HCT116 (cell line): ENCODE results near the gene GAK. TPM values are rescaled to one million over a fixed set of nuclear protein-coding genes. Genes with fewer than 3 reads are reported as not detected.

Experiments used
- ATAC-seq: fragments of 200-7000 bp; cut with Tn5 transposase; 2 replicates; pipeline ENCODE4 v1.9.1; 2020; ENCODE audit warnings: mild to moderate bottlenecking, moderate library complexity
- BruUV-seq: library from RNA; stranded (reverse); fragments of 400-500 nt; replicated peaks from 2 replicates; lab custom pipeline; 2021; lab: Mats Ljungman, UMichigan
- CTCF ChIA-PET: fragments of 300-600 bp; sonication (Branson Sonifier 250); formaldehyde crosslinking; loops from one replicate; lab custom pipeline; 2021; ENCODE audit warnings: antibody characterized with exemption; lab: Charles Lee
- POLR2A ChIA-PET: fragments of 300-600, 350-600 bp; sonication (Branson Sonifier 250); formaldehyde crosslinking; loops from one replicate; lab custom pipeline; 2021; ENCODE audit warnings: antibody characterized with exemption; lab: Charles Lee
- RAD21 ChIA-PET, 2 experiments: fragments of 300-600 bp; sonication (Branson Sonifier 250); formaldehyde crosslinking; loops; one replicate each; lab custom pipeline; 2023; ENCODE audit warnings: low total read pairs in 2 of 2; ENCODE audit not compliant: uncharacterized antibody in 2 of 2, unreplicated experiment in 2 of 2, low non-redundant PET in 1 of 2; lab: Charles Lee
- DNase-seq: peaks from one replicate; pipeline ENCODE4 v3.0.0-alpha.2; 2010; ENCODE audit warnings: low read depth, low spot score
- H2AFZ ChIP-seq: fragments of 200-600 bp; shearing (Covaris generic), sonication (generic); 2 replicates; pipeline ENCODE4 v1.6.1; 2017; ENCODE audit warnings: low read depth, mixed run types, mixed read lengths, antibody characterized with exemption, low read length; ENCODE audit not compliant: poor library complexity, severe bottlenecking
- H3K27ac ChIP-seq: 2 replicates; pipeline ENCODE4 v1.5.1; 2012; ENCODE audit warnings: low read depth, low read length
- H3K27me3 ChIP-seq: fragments of 200-600 bp; sonication (generic); 2 replicates; pipeline ENCODE4 v1.6.1; 2016; ENCODE audit warnings: mixed run types, low read length, mixed read lengths; ENCODE audit not compliant: insufficient read depth
- H3K36me3 ChIP-seq, 2 experiments: fragments of 200-500 bp in 1 of 2; fragments of 200-600 bp in 1 of 2; sonication (Bioruptor generic) in 1 of 2; sonication (generic) in 1 of 2; 2 replicates each; pipeline versions ENCODE4 v1.5.1 to v1.6.1; 2014 to 2016; ENCODE audit warnings: low read length in 2 of 2, inconsistent platforms in 1 of 2, mixed read lengths in 1 of 2, mixed run types in 1 of 2; ENCODE audit not compliant: insufficient read depth in 2 of 2, control insufficient read depth in 1 of 2
- H3K4me1 ChIP-seq, 2 experiments: fragments of 200-600 bp in 1 of 2; sonication (generic) in 1 of 2; 2 replicates each; pipeline versions ENCODE4 v1.5.1 to v1.6.1; 2012 to 2017; ENCODE audit warnings: low read length in 2 of 2, inconsistent platforms in 1 of 2, mild to moderate bottlenecking in 1 of 2, mixed read lengths in 1 of 2, mixed run types in 1 of 2, moderate library complexity in 1 of 2; ENCODE audit not compliant: insufficient read depth in 2 of 2, control insufficient read depth in 1 of 2
- H3K4me2 ChIP-seq: fragments of 200-600 bp; sonication (generic); 2 replicates; pipeline ENCODE4 v1.6.1; 2017; ENCODE audit warnings: mixed run types, low read length, mixed read lengths
- H3K4me3 ChIP-seq, 2 experiments: fragments of 200-600 bp in 1 of 2; sonication (generic) in 1 of 2; replicated peaks in 1 of 2; 2 replicates each; pipeline ENCODE4 v1.5.1; 2011 to 2016; ENCODE audit warnings: low read length in 2 of 2, control low read depth in 1 of 2, low read depth in 1 of 2, mild to moderate bottlenecking in 1 of 2, mixed read lengths in 1 of 2, mixed run types in 1 of 2
- H3K79me2 ChIP-seq: fragments of 200-600 bp; sonication (generic); 2 replicates; pipeline ENCODE4 v1.6.1; 2017; ENCODE audit warnings: mild to moderate bottlenecking, mixed run types, low read length, moderate library complexity, mixed read lengths; ENCODE audit not compliant: insufficient read depth
- H3K9ac ChIP-seq: fragments of 200-600 bp; sonication (generic); 2 replicates; pipeline ENCODE4 v1.6.1; 2016; ENCODE audit warnings: low read length, mixed read lengths
- H3K9me2 ChIP-seq: fragments of 200-600 bp; sonication (generic), shearing (Covaris generic); 2 replicates; pipeline ENCODE4 v1.6.1; 2017; ENCODE audit warnings: mixed run types, mild to moderate bottlenecking, moderate library complexity; ENCODE audit not compliant: insufficient read depth
- H3K9me3 ChIP-seq, 2 experiments: fragments of 200-500 bp in 1 of 2; fragments of 200-600 bp in 1 of 2; sonication (Bioruptor generic) in 1 of 2; sonication (generic) in 1 of 2; 2 replicates each; pipeline ENCODE4 v1.6.1; 2014 to 2017; ENCODE audit warnings: low read length in 2 of 2, mixed read lengths in 2 of 2, inconsistent platforms in 1 of 2, low read depth in 1 of 2, mild to moderate bottlenecking in 1 of 2, mixed run types in 1 of 2, moderate library complexity in 1 of 2; ENCODE audit not compliant: control insufficient read depth in 1 of 2, insufficient read depth in 1 of 2
- H4K20me1 ChIP-seq: fragments of 200-600 bp; sonication (generic), shearing (Covaris generic); 2 replicates; pipeline ENCODE4 v1.6.1; 2017; ENCODE audit warnings: mixed run types, mild to moderate bottlenecking, moderate library complexity; ENCODE audit not compliant: insufficient read depth
- EGR1 ChIP-seq: IDR thresholded peaks from 2 replicates; pipeline ENCODE4 v1.6.1; 2012; ENCODE audit warnings: low read depth
- POLR2A ChIP-seq: IDR thresholded peaks from 2 replicates; pipeline ENCODE4 v1.7.0; 2011; ENCODE audit warnings: borderline replicate concordance; ENCODE audit not compliant: insufficient read depth, insufficient read length; ENCODE audit errors: extremely low read depth
- SIN3A ChIP-seq: IDR thresholded peaks from 2 replicates; pipeline ENCODE4 v1.6.1; 2012; ENCODE audit warnings: low read depth
- TCF7L2 ChIP-seq: IDR thresholded peaks from 2 replicates; pipeline ENCODE4 v1.7.0; 2011; ENCODE audit warnings: borderline replicate concordance, inconsistent platforms; ENCODE audit not compliant: insufficient read depth, insufficient read length; ENCODE audit errors: extremely low read depth
- ZNF274 ChIP-seq: fragments of 200-500 bp; sonication (Bioruptor generic); IDR thresholded peaks from 2 replicates; pipeline ENCODE4 v1.6.1; 2014; ENCODE audit warnings: mild to moderate bottlenecking, low read depth, low read length, inconsistent platforms
- intact Hi-C: fragments of 100-400 bp; cut with micrococcal nuclease; formaldehyde crosslinking; loops from 2 replicates; pipeline ENCODE4 v1.10.0; 2022
- total RNA-seq: library from RNA; stranded (reverse); gene quantifications from one replicate; pipeline ENCODE4 v1.2.1, GENCODE V29; 2021; ENCODE audit not compliant: unreplicated experiment
- TF ChIP-seq, protein P1 (sequence below): IDR thresholded peaks from 2 replicates; pipeline ENCODE4 v1.6.1; 2012
- TF ChIP-seq, protein P2 (sequence below): IDR thresholded peaks from 2 replicates; pipeline ENCODE4 v1.6.1; 2012; ENCODE audit warnings: low read depth

GAK gene
- total RNA-seq, 1 experiment from 2014 or later = 123 TPM

DNA sequence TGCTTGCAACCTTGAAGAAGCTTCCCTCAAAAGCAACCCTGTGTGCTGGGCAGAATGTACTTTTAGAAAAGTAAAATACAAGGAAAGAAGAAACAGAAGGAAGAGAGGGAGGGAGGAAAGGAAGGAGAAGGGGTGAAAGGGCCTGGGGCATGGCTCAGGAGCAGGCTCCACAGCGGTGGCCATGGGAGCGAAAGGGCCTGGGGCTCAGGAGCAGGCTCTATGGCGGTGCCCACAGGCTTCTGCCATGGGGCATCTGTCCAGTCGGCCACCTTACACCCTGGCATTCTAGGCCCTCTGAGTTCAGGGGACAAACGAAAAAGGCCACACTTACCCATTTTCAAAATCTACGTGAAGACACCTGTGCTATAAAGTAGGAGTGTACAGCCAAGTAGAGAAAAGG, 31.4 kb downstream of the GAK start:
- H4K20me1 ChIP-seq = no peaks in the 10 kb centered on the region
- TF ChIP-seq ZNF274 = no peak
- TF ChIP-seq, protein P1, sequence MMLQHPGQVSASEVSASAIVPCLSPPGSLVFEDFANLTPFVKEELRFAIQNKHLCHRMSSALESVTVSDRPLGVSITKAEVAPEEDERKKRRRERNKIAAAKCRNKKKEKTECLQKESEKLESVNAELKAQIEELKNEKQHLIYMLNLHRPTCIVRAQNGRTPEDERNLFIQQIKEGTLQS = no peak
- TF ChIP-seq POLR2A = no peak
- TF ChIP-seq SIN3A = no peak
- TF ChIP-seq, protein P2, sequence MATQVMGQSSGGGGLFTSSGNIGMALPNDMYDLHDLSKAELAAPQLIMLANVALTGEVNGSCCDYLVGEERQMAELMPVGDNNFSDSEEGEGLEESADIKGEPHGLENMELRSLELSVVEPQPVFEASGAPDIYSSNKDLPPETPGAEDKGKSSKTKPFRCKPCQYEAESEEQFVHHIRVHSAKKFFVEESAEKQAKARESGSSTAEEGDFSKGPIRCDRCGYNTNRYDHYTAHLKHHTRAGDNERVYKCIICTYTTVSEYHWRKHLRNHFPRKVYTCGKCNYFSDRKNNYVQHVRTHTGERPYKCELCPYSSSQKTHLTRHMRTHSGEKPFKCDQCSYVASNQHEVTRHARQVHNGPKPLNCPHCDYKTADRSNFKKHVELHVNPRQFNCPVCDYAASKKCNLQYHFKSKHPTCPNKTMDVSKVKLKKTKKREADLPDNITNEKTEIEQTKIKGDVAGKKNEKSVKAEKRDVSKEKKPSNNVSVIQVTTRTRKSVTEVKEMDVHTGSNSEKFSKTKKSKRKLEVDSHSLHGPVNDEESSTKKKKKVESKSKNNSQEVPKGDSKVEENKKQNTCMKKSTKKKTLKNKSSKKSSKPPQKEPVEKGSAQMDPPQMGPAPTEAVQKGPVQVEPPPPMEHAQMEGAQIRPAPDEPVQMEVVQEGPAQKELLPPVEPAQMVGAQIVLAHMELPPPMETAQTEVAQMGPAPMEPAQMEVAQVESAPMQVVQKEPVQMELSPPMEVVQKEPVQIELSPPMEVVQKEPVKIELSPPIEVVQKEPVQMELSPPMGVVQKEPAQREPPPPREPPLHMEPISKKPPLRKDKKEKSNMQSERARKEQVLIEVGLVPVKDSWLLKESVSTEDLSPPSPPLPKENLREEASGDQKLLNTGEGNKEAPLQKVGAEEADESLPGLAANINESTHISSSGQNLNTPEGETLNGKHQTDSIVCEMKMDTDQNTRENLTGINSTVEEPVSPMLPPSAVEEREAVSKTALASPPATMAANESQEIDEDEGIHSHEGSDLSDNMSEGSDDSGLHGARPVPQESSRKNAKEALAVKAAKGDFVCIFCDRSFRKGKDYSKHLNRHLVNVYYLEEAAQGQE = no peak
- TF ChIP-seq TCF7L2 = no peak
- no peak for TF ChIP-seq EGR1
- no peak overlapping the region for H3K4me3 ChIP-seq
- H3K4me1 ChIP-seq = no peaks in the 10 kb centered on the region
- H3K9me3 ChIP-seq = peaks cover 0 to 4% of the 10 kb centered on the region in 2 experiments; a peak in 1 of 4 replicates
- H2AFZ ChIP-seq = no peak overlapping the region
- H3K9ac ChIP-seq = no peak overlapping the region
- peaks cover 0 to 7% of the 10 kb centered on the region in 2 experiments; a peak in 2 of 4 replicates for H3K36me3 ChIP-seq
- H3K9me2 ChIP-seq = no peaks in the 10 kb centered on the region
- DNase-seq (no peak), ATAC-seq (no peak)
- H3K27me3 ChIP-seq = no peaks in the 10 kb centered on the region
- no peak overlapping the region for H3K27ac ChIP-seq
- CTCF ChIA-PET = no interaction called here
- RAD21 ChIA-PET = no interaction called here
- peaks cover 30% of the 10 kb centered on the region for H3K79me2 ChIP-seq
- BruUV-seq = no TSS peak
- no peak overlapping the region for H3K4me2 ChIP-seq
- POLR2A ChIA-PET = no interaction called here
- intact Hi-C loops = no loop called here
